Liver (tissue), 9 donors: ENCODE data around the gene MEOX1. TPM values are rescaled to one million over a fixed set of nuclear protein-coding genes. Genes with fewer than 3 reads are reported as not detected.

Experiments used
- DNase-seq: peaks from one replicate; pipeline ENCODE4 v3.0.0-alpha.2; 2017; ENCODE audit warnings: low spot score
- H3K27ac ChIP-seq, 2 donors: one replicate each; pipeline ENCODE4 v1.7.0; 2013; ENCODE audit warnings: inconsistent platforms in 2 of 2, low read length in 2 of 2, control low read depth in 1 of 2, low read depth in 1 of 2, mild to moderate bottlenecking in 1 of 2
- H3K27me3 ChIP-seq, 4 donors: one replicate each; pipeline versions ENCODE4 v1.6.1 to v1.7.0; 2013; ENCODE audit warnings: low read length in 3 of 4, inconsistent platforms in 1 of 4, mild to moderate bottlenecking in 1 of 4, moderate library complexity in 1 of 4; ENCODE audit not compliant: control insufficient read depth in 4 of 4, insufficient read depth in 4 of 4
- H3K36me3 ChIP-seq, 4 donors: one replicate each; pipeline versions ENCODE4 v1.6.1 to v1.7.0; 2013; ENCODE audit warnings: low read length in 3 of 4, mild to moderate bottlenecking in 3 of 4, low read depth in 1 of 4, moderate library complexity in 1 of 4; ENCODE audit not compliant: control insufficient read depth in 4 of 4, insufficient read depth in 3 of 4
- H3K4me1 ChIP-seq, 4 donors: one replicate each; pipeline versions ENCODE4 v1.6.1 to v1.7.0; 2013; ENCODE audit warnings: low read length in 3 of 4, mild to moderate bottlenecking in 3 of 4, moderate library complexity in 1 of 4; ENCODE audit not compliant: control insufficient read depth in 4 of 4, insufficient read depth in 4 of 4
- H3K4me3 ChIP-seq, 3 donors: one replicate each; pipeline versions ENCODE4 v1.6.1 to v1.7.0; 2013; ENCODE audit warnings: low read length in 3 of 3, control low read depth in 1 of 3, low read depth in 1 of 3, mild to moderate bottlenecking in 1 of 3
- H3K9ac ChIP-seq, 2 donors: one replicate each; pipeline ENCODE4 v1.7.0; 2013; ENCODE audit warnings: low read length in 2 of 2, mild to moderate bottlenecking in 2 of 2, moderate library complexity in 2 of 2, control low read depth in 1 of 2, low read depth in 1 of 2
- H3K9me3 ChIP-seq, 4 donors: one replicate each; pipeline versions ENCODE4 v1.6.1 to v1.7.0; 2013; ENCODE audit warnings: low read length in 3 of 4; ENCODE audit not compliant: control insufficient read depth in 4 of 4
- EGR1 ChIP-seq, 2 donors: IDR thresholded peaks; 2 replicates each; pipeline ENCODE4 v1.6.1; 2016 to 2018; ENCODE audit warnings: antibody characterized with exemption in 2 of 2, low read depth in 2 of 2
- FOXA1 ChIP-seq: IDR thresholded peaks from 2 replicates; pipeline ENCODE4 v1.6.1; 2016; ENCODE audit warnings: antibody characterized with exemption
- FOXA2 ChIP-seq: IDR thresholded peaks from 2 replicates; pipeline ENCODE4 v1.6.1; 2016; ENCODE audit warnings: antibody characterized with exemption
- GABPA ChIP-seq, 2 donors: IDR thresholded peaks in 1 of 2; conservative IDR thresholded peaks in 1 of 2; 2 replicates each; pipeline ENCODE4 v1.6.1; 2016; ENCODE audit warnings: antibody characterized with exemption in 2 of 2, mild to moderate bottlenecking in 1 of 2, moderate library complexity in 1 of 2
- HNF4A ChIP-seq, 2 donors: conservative IDR thresholded peaks; 2 replicates each; pipeline ENCODE4 v1.6.1; 2016; ENCODE audit warnings: antibody characterized with exemption in 2 of 2, mild to moderate bottlenecking in 2 of 2
- HNF4G ChIP-seq: IDR thresholded peaks from 2 replicates; pipeline ENCODE4 v1.6.1; 2016; ENCODE audit warnings: antibody characterized with exemption
- JUND ChIP-seq, 2 donors: IDR thresholded peaks; 2 replicates each; pipeline ENCODE4 v1.6.1; 2016; ENCODE audit warnings: antibody characterized with exemption in 2 of 2
- NR2F2 ChIP-seq: IDR thresholded peaks from 2 replicates; pipeline ENCODE4 v1.6.1; 2016; ENCODE audit warnings: antibody characterized with exemption
- RAD21 ChIP-seq, 2 donors: IDR thresholded peaks; 2 replicates each; pipeline ENCODE4 v1.6.1; 2016; ENCODE audit warnings: antibody characterized with exemption in 2 of 2, mild to moderate bottlenecking in 2 of 2
- REST ChIP-seq: IDR thresholded peaks from 2 replicates; pipeline ENCODE4 v1.6.1; 2016; ENCODE audit warnings: antibody characterized with exemption, mild to moderate bottlenecking
- RXRA ChIP-seq, 2 donors: IDR thresholded peaks; 2 replicates each; pipeline ENCODE4 v1.6.1; 2017 to 2018; ENCODE audit warnings: antibody characterized with exemption in 2 of 2, mild to moderate bottlenecking in 1 of 2
- SP1 ChIP-seq: IDR thresholded peaks from 2 replicates; pipeline ENCODE4 v1.6.1; 2018; ENCODE audit warnings: antibody characterized with exemption, mild to moderate bottlenecking
- TAF1 ChIP-seq: conservative IDR thresholded peaks from 2 replicates; pipeline ENCODE4 v1.6.1; 2016; ENCODE audit warnings: antibody characterized with exemption, mild to moderate bottlenecking
- YY1 ChIP-seq: IDR thresholded peaks from 2 replicates; pipeline ENCODE4 v1.6.1; 2016; ENCODE audit warnings: antibody characterized with exemption, mild to moderate bottlenecking
- ZBTB33 ChIP-seq: IDR thresholded peaks from 2 replicates; pipeline ENCODE4 v1.6.1; 2016; ENCODE audit warnings: antibody characterized with exemption
- WGBS: extraction: QIAGEN DNeasy Blood & Tissue Kit; methylation state at CpG from one replicate; pipeline ENCODE4 v1.1.7; 2013; 5-methylcytosine and 5-hydroxymethylcytosine counted together
- polyA plus RNA-seq, 2 donors: library from polyadenylated mRNA; stranded (reverse) in 1 of 2; unstranded in 1 of 2; fragments of 200-250 nt in 1 of 2; fragments of >200 nt in 1 of 2; fragmentation: Nextera tagmentation in 1 of 2; extraction: Ambion mirVana in 1 of 2; gene quantifications; one replicate each; pipeline versions ENCODE4 v1.2.1 to v1.2.3, GENCODE V29; 2013 to 2015
- total RNA-seq, 2 donors: library from RNA; depleted of rRNA; stranded (reverse); fragments of >200 nt; gene quantifications; one replicate each; pipeline ENCODE4 v1.2.3, GENCODE V29; 2014
- TF ChIP-seq, protein P1 (sequence below): IDR thresholded peaks from 2 replicates; pipeline ENCODE4 v1.6.1; 2016; ENCODE audit warnings: antibody characterized with exemption
- TF ChIP-seq, protein P2 (sequence below): IDR thresholded peaks from 2 replicates; pipeline ENCODE4 v1.6.1; 2016; ENCODE audit warnings: antibody characterized with exemption
- TF ChIP-seq, protein P3 (sequence below): fragments of 150-350 bp; IDR thresholded peaks from 2 replicates; pipeline ENCODE4 v1.5.1; 2017; ENCODE audit warnings: improper control_type of control experiment, low read depth, low read length; ENCODE audit not compliant: missing input control
- donor health status: healthy.
- donor health status: healthy.
- donor health status: healthy.
- donor health status: healthy.
- donor health status: healthy.

MEOX1 gene
- total and polyA plus RNA-seq, 4 donors, result 0.05 to 0.33 TPM; not detected in 2

DNA sequence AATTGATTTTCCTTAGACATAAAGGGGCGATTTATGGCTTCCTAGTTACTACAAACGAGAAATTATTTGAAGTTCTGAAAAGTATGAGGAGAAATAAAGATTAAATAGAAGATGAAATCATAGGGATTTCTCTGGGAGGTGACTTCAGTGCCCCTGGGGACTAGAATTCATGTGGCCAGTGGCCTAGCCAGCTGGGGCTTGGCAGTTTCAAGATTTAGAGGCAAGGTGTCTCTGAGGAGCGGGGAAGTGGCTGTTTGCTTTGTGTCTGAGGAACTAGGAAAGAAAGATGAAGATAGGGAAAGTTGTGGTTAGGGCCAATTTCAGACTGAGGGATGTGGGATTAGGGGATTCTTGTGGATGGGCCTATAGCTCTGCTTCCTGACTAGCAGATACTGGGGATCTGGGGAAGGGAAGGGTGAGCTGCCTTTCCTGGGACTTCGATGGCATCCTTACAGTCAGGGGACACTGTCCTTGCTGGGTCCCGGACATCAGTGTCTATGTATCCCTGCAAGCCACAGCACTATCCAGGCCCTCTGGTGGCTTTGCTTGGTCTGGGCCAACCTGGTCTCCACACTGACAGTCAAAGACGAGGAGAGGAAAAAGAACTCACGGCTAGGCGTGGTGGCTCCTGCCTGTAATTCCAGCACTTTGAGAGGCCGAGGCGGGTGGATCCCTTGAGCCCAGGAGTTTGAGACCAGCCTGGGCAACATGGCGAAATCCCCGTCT is 22.4 kb upstream of the MEOX1 start:
- Histone ChIP-seq H3K9ac (no peak overlapping the region), H3K27ac (no peak overlapping the region), H3K9me3 (no peaks in the 10 kb centered on the region), H3K36me3 (no peaks in the 10 kb centered on the region), H3K4me3 (no peak overlapping the region), H3K27me3 (no peaks in the 10 kb centered on the region), H3K4me1 (no peaks in the 10 kb centered on the region)
- 93% methylated on average over 12 of the region's 12 CpGs for WGBS
- DNase-seq, result no peak
- TF ChIP-seq HNF4G, result no peak
- no peak for TF ChIP-seq TAF1
- TF ChIP-seq EGR1 (IDR thresholded peaks at IDR 0.05; ENCODE audit: low read depth in 2 of 2), result no peak
- no peak for TF ChIP-seq JUND (IDR thresholded peaks at IDR 0.05)
- TF ChIP-seq, protein P1, sequence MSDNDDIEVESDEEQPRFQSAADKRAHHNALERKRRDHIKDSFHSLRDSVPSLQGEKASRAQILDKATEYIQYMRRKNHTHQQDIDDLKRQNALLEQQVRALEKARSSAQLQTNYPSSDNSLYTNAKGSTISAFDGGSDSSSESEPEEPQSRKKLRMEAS, result no peak
- no peak for TF ChIP-seq YY1
- TF ChIP-seq FOXA1, result no peak
- no peak for TF ChIP-seq ZBTB33
- no peak for TF ChIP-seq NR2F2
- TF ChIP-seq REST, result no peak
- TF ChIP-seq SP1, result no peak
- no peak for TF ChIP-seq RXRA (IDR thresholded peaks at IDR 0.05)
- TF ChIP-seq HNF4A (conservative IDR thresholded peaks at IDR 0.05), result no peak
- no peak for TF ChIP-seq FOXA2

- DNase-seq, result no peak
- peaks cover 0 to 5% (median 0%) of the 10 kb centered on the region in 4 donors for H3K4me1 ChIP-seq
- H3K27ac ChIP-seq, result no peak overlapping the region
- H3K27me3 ChIP-seq, result no peaks in the 10 kb centered on the region
- no peak overlapping the region for H3K4me3 ChIP-seq
- H3K9ac ChIP-seq, result no peak overlapping the region
- H3K9me3 ChIP-seq, result no peaks in the 10 kb centered on the region
- H3K36me3 ChIP-seq, result no peaks in the 10 kb centered on the region
- TF ChIP-seq TAF1, result no peak
- no peak for TF ChIP-seq HNF4A (conservative IDR thresholded peaks at IDR 0.05)
- TF ChIP-seq NR2F2, result no peak
- no peak for TF ChIP-seq GABPA (IDR thresholded peaks at IDR 0.05 in 1 of 2, conservative IDR thresholded peaks at IDR 0.05 in 1 of 2)
- no peak for TF ChIP-seq REST
- TF ChIP-seq YY1, result no peak
- TF ChIP-seq FOXA1, result no peak
- TF ChIP-seq HNF4G, result no peak
- TF ChIP-seq, protein P2, sequence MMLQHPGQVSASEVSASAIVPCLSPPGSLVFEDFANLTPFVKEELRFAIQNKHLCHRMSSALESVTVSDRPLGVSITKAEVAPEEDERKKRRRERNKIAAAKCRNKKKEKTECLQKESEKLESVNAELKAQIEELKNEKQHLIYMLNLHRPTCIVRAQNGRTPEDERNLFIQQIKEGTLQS, result no peak
- TF ChIP-seq, protein P3, sequence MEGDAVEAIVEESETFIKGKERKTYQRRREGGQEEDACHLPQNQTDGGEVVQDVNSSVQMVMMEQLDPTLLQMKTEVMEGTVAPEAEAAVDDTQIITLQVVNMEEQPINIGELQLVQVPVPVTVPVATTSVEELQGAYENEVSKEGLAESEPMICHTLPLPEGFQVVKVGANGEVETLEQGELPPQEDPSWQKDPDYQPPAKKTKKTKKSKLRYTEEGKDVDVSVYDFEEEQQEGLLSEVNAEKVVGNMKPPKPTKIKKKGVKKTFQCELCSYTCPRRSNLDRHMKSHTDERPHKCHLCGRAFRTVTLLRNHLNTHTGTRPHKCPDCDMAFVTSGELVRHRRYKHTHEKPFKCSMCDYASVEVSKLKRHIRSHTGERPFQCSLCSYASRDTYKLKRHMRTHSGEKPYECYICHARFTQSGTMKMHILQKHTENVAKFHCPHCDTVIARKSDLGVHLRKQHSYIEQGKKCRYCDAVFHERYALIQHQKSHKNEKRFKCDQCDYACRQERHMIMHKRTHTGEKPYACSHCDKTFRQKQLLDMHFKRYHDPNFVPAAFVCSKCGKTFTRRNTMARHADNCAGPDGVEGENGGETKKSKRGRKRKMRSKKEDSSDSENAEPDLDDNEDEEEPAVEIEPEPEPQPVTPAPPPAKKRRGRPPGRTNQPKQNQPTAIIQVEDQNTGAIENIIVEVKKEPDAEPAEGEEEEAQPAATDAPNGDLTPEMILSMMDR, result no peak
- TF ChIP-seq JUND (IDR thresholded peaks at IDR 0.05), result no peak
- no peak for TF ChIP-seq EGR1 (IDR thresholded peaks at IDR 0.05; ENCODE audit: low read depth in 2 of 2)
- no peak for TF ChIP-seq RAD21 (IDR thresholded peaks at IDR 0.05)
- TF ChIP-seq SP1, result no peak
- TF ChIP-seq, protein P1, result no peak
- no peak for TF ChIP-seq RXRA (IDR thresholded peaks at IDR 0.05)
- 79% methylated on average over 10 of the region's 10 CpGs for WGBS
These were observed 18.7 kb upstream of the MEOX1 start for GRCh38 chr17:43680461-43680860.
